OCI-M1 (cell line): ENCODE measurements around the gene MRPS5.

Experiments
- DNase-seq: peaks from one replicate; lab custom pipeline; 2025; lab: John Stamatoyannopoulos, UW

The MRPS5 gene

DNA sequence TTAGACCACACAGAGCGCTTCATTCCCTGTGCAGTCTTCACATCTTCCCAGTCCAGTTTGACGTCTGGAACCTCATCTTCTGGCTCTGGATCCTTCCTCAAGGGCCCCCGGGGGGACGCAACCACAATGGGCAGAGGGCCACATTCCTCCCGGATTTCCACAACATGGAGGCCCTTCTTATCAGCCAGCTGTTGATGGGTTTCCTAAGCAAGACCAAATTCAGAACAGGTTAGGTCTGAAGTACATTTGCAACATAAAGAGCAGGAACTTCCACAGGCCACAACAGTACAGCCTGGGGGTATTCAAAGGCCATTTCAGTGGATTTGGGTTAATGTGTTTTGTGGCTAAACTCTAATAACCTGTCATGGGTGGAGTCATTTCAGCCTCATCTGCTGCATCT is 34.2 kb downstream of the MRPS5 start:
- no peak for DNase-seq

DNA sequence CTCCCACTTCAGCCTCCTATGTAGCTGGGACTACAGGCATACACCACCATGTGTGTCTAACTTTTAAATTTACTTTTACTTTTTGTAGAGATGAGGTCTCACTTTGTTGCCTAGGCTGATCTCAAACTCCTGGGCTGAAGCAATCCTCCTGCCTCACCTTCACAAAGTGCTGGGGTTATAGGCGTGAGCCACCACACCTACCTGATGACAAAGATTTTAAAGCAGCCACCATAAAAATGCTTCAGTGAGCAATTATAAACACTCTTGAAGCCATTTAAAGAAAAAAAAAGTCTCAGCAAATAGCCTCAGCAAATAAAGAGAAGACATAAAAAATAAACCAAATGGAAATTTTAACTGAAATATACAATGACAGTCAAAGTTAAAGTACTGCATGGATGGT is 35.6 kb downstream of the MRPS5 start:
- DNase-seq: no peak

DNA sequence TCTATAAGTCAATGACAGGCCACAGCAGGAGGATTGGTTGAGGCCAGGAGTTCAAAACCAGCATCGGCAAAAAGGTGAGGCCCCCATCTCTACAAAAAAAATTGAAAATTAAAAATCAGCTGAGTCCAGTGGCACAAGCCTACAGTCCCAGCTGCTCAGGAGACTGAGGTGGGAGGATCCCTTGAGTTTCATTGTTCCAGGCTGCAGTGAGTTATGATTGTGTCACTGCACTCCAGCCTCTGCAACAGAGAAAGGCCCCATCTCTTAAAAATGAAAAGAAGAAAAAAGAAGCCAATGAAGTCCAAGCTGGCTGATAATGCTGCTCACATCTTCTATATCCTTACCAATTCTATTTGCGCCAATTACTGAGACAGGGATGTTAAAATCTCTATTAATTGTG is 39.1 kb downstream of the MRPS5 start:
- DNase-seq: no peak

DNA sequence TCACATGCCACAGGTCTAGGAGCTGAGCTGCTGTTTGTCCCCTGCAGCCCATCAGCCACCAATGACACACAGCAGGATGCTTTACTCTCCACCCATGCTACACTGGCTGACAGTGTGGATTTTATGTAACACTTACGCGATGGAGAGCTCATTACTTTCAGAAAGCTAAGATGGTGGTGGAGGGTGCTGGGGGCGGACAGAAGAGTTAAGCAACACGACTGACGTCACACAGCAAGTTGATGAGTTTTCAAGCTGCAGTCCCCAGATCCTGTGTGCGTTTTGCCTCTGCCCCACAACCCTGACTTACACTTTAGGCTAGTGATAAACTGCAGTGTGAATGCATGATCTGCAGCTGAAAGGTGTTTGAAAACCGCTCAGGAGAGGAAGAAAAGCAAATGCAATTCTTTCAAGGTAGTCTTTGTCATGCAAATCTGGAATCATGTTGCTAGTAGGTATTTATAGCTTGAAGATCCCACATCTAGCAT is 42.4 kb downstream of the MRPS5 start:
- DNase-seq: no peak

DNA sequence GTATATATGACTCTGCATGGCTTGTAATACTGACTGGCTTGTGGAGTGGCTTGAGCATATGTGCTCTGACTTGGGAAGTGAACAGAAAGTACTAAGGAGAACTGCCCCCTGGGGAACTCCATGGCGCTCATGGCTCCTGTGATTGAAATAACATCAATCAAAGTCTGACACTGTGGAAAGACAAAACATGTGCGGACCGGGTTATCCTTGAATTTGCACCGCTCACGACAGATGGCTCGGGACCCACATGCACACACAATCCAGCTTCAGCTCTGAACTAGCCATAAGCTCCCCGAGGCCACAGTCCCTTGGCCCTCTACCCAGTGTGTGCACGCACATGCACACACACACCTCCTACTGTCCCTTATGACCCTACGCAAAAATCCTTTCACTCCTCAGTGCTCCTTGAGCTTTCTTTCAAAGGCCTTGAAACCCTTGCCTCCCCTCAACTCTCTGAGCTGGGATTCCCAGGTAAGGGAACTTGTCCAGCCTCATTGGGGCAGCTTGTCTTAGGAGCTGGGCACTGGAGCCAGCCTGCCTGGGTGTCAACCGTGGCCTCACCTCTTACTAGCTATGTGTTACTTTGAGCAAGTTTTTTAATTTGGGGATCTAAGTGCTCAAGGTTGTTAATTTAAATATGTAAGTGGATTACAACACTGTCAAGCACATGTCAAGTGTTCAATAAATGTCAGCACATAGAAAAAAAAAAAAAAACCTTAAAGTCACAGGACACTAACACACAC is 43.6 kb downstream of the MRPS5 start:
- no peak for DNase-seq

DNA sequence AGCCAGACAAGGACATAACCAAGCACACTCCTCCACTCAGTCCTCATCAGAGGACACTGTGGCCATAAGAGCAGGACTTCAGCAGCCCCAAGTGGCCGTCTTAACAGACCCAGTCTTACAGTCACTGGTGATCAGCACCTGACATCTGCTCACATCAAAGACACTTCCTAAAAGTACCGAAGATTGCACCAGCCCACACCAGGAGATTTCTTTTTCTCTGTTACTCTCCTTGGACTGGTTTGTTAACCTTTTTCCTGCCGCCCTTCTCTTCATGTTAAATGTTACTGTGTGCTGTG is 44.1 kb downstream of the MRPS5 start:
- peak; percentile 48 for DNase-seq

DNA sequence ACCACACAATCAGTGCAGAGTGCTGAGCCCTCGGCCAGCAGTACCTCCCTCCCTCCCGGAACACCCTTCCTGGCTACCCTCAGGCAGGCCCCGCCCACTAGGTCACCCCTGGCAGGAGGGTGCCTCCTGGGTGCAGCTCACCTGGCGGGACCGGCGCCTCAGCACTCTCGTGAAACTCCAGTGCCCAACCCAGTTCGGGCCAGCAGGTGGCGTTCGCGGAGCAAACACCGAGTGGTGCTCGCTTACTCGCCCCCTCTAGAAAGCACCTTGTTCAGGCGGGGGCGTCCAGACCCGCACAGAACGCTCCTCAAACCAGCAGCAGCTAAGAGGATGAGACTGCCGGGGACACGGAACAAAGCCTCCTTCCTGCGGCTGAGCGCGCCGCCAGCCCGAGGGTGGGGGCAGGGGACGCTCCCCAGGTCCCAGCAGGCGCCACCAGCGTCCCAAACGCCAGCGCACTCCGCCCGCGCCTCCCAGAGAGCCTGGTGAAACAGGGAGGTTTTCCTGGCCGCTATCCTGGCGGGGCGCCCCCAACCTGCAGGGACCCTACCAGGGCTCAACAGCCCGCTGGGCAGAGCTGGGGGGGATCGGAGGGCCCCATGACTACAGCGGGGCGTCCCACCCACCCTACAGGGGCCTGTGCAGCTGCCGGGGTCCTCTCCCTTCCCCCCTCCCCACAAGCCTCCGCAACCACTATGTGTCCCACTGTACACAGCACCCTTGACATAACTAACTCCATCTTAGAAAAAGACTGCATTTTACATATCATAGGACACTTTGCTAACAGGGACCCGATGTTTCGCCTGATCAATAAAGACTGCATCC is 44.7 kb downstream of the MRPS5 start:
- DNase-seq: peak; percentile 74

DNA sequence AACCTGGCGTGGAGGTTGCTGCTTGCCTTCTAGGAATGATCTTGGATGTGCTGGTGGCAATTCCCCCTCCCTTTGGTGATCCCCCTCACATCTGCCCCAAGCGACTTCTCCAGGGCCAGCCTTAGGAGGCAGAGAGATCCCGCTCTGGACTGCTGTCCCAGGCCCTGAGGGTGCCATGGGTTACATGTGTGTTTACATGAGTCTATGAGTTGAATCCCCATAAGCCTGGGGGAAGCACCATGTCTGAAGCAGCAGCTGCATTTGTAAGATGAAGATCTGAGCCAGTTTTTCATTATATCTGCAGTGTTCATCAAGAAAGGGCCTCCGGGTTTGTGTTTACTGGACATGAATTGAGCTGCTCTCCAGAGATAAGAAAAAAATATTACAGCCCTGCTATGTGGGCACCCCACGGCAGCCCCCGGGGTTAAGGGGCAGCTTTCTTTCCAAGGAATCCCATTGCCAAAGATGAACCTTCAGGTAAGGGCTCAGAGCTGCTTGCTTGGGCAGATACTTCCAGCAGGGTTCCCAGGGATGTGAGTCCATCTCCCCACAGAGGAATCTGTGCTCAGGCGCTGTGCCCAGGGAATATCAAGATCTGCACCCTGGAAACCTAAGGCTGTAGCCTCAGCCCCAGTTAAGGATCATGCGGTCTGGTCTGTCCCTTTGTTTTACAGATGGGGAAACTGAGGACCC is 46.0 kb downstream of the MRPS5 start:
- DNase-seq: no peak

DNA sequence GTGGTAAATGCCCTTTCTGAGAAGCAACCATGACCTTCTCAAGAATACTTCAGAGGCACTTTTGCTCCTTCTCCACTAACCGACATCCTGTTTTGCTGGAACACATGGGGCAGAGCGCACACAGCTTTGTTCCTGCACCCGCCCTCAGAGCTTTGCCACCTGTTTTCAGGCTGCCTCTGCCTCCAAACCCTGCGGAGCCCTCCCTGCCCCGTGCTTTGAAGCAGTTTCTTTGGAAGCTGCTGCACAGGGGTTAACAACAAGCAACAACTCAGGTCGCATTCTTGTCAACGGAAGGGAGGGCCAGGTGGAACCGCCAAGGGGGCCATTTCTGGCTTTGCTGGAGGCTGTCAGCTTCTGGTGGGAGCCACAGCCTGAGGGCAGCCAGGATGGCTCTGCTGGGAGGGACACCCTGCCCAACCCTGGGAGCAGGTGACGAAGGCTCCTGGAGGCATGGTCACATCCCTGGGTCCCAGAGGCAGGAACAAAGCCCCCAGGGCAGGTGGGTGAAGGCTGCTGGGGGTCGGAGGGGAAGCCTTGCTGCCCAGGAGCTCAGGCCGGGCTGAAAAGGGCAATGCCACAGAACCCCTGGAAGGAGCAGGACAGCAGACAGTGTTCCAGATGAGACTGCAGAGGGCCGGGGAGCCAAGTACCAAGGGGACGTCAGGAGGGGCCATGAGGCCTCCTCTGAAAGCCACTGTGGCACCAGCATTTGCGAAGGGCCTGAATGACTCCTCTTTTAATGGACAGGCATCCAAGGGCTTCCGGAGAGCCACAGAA is 46.8 kb downstream of the MRPS5 start:
- no peak for DNase-seq

DNA sequence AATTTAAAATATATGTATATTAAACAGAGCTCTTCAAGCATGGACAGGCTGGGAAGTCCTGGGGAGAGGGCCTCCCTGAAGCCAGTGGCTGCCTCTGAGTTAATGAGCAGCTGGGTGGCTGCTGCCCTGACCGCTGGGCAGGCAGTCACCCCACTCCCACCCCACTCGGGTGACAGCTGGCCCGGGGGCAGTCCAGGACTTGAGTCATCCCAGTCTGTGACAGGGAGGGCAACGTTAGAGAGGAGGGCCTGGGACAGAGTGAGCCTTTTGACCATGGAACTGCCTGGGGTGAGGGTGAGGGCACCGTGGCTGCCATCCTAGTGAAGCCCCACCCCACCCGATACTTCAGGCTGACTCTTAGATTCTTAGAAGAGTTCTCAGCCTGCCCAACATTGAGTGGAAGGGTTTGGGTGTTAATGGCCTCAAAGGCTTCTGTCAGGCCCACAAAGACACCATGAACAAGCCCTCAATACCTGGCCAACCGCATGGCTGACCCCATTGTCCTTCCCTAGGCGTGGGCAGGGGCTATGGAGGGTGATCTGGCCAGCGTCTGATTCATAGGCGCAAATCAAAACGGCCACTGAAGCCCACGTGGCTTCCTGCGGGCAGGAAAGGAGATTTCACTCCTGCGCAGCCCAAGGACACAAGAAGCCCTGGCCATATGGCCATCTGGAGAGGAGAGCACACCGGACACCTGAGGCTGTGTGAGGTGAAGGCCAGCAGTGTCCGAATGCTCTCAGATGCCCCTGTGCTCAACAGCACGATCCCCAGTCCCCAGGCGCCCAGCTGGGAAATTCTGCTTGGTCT is 47.5 kb downstream of the MRPS5 start:
- DNase-seq: no peak

DNA sequence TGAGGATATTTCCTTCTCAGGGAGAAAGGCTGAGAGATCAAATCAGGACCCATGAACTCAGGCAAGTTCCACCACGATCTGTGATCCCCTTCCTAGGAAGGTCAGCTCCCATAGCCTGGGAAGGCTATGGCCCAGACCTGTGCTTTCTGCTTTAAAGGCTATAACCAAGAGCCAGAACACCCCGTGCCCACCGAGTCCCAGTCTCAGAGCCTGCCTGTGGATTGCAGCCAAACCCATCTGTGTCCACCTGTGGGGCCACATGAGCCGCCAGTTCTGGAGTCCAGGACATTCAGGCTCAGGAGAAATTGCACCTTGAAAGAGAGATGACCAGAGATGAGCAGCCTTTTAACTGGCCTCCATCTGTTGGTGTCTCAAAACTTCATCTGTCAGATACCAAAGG is 49.2 kb downstream of the MRPS5 start:
- DNase-seq: no peak

DNA sequence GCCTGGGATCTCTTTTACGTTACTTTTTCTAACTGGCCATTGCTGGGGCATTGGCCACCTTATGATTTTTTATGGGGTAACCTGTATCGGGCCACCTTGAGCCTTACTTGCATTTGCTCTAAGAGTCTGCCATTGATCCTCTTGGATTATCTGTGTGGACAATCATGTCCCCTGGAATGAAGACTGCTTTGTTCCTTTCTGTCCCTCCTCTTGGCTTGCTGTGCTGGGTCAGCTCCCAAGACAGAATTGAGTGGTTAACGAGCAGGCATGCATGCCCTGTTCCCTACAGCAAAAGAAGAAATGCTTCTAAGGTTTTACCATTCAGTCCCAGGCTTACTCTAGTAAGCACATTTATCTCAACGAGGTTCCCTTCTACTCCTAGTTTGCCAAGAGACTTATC is 49.8 kb downstream of the MRPS5 start:
- DNase-seq: no peak

DNA sequence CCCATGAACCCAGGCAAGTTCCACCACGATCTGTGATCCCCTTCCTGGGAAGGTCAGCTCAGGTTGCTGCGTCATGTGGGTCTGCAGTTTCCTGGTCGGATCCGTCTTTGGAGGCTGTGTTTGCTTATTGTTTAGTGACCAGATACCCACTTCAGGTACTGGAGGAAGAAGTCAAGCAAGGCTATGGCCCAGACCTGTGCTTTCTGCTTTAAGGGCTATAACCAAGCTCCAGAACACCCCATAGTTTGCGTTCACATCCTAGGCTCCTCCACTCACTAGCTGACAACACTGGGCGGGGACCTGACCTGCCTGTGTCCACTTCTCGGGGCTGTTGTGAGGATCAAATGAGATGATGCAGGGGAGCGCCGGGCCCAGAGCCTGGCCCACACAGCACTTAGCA is 52.1 kb downstream of the MRPS5 start:
- no peak for DNase-seq

DNA sequence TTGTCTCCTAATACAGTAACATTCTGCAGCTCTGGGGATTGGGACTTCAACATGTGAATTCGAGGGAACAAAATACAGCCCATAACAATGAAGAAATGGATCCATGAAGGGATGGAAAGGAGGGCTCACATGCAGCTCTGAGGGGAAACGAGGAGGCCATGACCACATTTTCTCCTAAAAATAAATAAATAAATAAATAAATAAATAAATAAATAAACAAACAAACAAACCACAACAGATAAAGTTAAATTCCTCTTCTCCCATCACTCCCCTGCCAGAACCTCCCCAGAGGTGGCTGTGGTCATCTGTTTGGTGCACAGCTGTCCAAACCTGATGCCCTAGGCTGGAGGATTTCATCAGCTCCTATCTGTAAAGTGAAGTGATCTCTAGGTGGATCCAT is 53.4 kb downstream of the MRPS5 start:
- no peak for DNase-seq

DNA sequence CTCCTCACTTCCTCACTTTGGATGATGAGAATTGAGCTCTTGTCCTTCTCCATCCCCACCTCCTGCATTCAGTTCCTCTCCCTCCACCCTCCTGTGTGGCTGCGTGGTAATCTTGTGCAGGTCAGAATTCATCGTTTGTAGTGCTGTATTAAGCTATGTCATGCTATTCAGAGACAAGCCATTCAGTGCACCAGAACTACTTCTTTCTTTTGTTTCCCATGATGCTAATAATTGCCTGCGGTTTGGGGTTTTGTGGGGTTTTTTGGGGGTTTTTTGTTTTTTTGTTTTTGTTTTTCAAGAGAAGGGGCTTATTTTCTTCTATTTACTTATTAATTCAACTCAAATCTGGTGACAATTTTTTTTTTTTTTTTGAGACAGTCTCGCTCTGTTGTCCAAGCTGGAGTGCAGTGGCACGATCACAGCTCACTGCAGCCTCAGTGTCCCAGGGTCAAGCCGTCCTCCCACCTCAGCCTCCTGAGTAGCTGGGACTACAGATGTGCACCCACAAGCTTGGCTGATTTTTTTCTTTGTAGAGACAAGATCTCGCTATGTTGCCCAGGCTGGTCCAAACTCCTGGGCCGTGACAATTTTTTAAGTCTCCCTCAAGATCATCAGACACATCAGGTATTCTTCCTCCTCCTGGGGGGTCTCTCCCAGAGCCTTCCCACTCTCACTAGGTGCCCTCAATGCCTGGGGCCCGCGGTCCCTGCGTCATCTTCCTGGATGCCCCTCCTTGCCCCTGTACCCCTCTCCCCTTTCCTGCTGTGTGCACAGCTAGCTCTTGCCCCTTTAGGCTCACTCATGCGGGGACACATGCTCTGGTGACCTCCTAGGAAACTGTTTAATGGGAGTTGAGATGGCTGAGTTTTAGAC is 58.3 kb downstream of the MRPS5 start:
- no peak for DNase-seq

DNA sequence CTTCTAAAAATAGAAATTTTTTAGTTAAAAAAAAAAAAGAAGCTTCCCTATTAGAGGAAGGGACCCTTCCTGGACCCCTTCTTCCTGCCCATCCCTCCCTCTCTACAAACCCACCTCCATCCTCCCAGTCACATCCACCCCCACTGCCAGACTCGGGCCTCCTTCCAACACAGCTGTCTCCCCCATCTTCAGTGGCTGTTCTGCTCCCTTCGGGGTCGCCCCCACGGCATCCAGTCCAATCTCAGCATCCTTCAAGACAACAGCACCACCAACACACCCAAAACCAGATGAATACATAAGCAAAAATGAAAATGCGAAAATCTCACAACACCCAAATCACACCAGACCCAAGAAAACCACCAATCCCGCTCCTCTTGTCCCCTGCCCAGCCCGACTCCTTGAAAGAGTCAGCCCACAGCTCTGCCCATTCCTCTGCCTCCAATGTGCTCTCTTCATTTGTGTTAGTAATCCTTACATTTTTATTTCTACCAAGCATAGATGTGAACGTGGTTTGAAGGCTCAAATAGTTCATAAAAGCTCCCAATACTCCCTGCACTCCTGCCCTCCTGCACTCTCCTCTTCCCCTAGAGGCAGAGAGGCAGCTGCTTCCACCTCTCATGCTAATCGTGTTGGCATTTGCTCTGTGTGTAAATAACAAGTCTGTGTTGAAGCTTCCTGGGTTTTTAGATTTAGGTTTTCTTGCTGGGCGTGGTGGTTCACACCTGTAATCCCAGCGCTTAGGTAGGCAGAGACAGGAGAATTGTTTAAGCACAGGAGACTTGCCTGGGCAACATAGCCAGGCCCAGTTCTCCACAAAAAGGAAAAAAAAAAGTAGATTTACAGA is 59.1 kb downstream of the MRPS5 start:
- DNase-seq: no peak

DNA sequence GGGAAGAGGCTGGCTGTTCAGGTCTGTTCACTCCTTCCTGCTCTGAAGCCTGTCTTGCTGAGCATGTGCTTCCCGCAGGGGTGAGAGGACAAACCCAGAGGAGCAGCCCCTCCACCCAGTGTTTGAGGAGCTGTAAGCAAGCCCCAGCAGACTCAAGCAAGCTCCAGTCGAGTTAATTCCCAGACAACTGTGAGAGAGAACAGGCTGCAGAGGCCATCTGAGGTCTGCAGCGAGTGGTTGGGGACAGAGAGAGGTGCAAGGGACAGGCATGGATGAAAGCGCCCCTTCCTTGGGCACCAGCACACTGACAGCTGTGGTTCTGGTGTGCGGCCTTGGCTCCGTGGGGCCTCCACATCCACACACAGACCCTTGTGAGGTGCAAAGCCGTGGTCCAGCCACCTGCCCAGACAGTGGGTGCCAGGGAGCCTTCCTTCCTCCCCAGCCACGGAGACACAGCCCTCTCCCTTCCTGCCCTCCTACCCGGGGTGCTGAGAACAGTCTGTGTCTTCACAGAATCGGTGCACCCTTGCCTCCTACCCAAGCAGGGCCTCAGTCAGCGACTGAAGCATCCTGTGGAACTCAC is 59.9 kb downstream of the MRPS5 start:
- DNase-seq: no peak

DNA sequence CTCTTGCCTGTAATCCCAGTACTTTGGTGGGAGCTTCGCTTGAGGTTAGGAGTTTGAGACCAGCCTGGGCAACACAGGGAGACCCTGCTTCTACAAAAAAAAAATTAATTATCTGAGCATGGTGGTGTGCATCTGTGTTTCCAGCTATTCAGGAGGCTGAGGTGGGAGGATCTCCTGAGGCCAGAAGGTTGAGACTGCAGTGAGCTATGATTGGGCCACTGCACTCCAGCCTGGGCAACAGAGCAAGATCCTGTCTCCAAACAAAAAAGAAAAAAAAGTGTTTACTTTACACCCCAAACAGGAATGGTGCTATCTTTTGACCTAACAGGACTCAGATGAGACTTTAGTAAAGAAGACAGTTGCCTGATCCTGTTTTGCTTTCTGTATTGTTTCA is 60.5 kb downstream of the MRPS5 start:
- no peak for DNase-seq

DNA sequence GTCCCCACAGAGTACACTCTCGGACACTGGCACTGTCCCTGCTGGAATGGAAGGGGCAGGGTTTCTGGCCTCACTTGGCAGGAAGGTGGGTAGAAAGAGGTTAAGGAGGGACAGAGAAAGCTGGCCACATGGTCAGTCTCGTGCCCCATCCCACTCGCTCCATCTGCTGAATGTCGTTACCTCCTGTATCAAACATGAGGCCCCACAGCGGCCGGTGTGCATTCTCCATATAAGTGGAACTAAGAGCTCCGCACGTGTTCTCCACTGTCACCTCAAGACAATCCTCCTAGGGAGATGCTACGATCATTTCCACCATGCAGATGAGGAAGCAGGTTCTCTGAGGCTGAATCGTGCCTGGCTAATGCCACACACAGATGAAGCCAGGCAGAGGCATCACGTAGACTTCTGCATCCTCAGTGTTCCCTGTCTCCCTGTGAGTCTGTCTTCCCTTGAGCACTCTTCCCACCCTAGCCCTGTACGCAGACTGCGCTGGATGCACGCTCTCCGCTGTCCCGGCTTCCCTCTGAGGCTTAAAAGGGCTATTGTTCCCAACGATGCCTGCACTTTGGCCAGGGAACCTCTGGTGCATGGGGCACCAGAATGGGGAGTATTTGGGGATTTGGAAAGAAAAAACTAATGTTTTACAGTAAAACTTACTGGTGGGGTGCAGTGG is 61.0 kb downstream of the MRPS5 start:
- no peak for DNase-seq
